Measurements from ENCODE around the gene GGCT. TPM values are rescaled to one million over a fixed set of nuclear protein-coding genes. Genes with fewer than 3 reads are reported as not detected.

GGCT gene
- total RNA-seq, result 10 to 100 TPM; 14.7 to 54.0 TPM

- intact Hi-C loops (cut with DNase I), result loop anchor here (1.0 kb wide), 1 partner anchor 26 kb away; the partner anchor contains the start of gene NOD1
- no peaks in the 10 kb centered on the region for H3K27me3 ChIP-seq (replicated peaks; ENCODE audit: insufficient read depth)
- peak; percentile 100 for DNase-seq (ENCODE audit: low spot score)
- peak; percentile 66 for TF ChIP-seq POLR2A (IDR thresholded peaks at IDR 0.05)
- TF ChIP-seq CTCF (IDR thresholded peaks at IDR 0.05), result no peak
- TF ChIP-seq POLR2AphosphoS5 (IDR thresholded peaks at IDR 0.05), result peak; percentile 92
- H3K4me3 ChIP-seq, result peak within 1 kb of the TSS; percentile 73 to 85
- H3K4me1 ChIP-seq (replicated peaks), result peaks cover 3% of the 10 kb centered on the region
- H3K27ac ChIP-seq, result peak within 1 kb of the TSS; percentile 85
- H3K9me3 ChIP-seq, result no peaks in the 10 kb centered on the region
- 0% methylated on average over 64 of the region's 64 CpGs for WGBS
- H3K36me3 ChIP-seq, result no peaks in the 10 kb centered on the region
Measured at GRCh38 chr7:30504301-30505173, at the start of gene GGCT. Gene GGCT (minus strand): TSS chr7:30504829. CDS start chr7:30504709, 120 bp downstream.

GRCh38 chr7:30553546-30553945, 48.9 kb upstream of the GGCT start:
- 85% methylated on average over 3 of the region's 3 CpGs for WGBS
- intact Hi-C loops (cut with DNase I), result no loop called here
- Histone ChIP-seq H3K27me3 (replicated peaks; ENCODE audit: insufficient read depth) (no peaks in the 10 kb centered on the region), H3K4me3 (no peak overlapping the region), H3K36me3 (no peaks in the 10 kb centered on the region), H3K9me3 (no peaks in the 10 kb centered on the region), H3K4me1 (replicated peaks) (no peaks in the 10 kb centered on the region), H3K27ac (no peak overlapping the region)
- TF ChIP-seq POLR2A (IDR thresholded peaks at IDR 0.05) (no peak), CTCF (IDR thresholded peaks at IDR 0.05) (no peak), POLR2AphosphoS5 (IDR thresholded peaks at IDR 0.05) (no peak)
- no peak for DNase-seq (ENCODE audit: low spot score)

- H3K27me3 ChIP-seq (replicated peaks; ENCODE audit: insufficient read depth), result no peaks in the 10 kb centered on the region
- H3K36me3 ChIP-seq, result no peaks in the 10 kb centered on the region
- no peaks in the 10 kb centered on the region for H3K4me1 ChIP-seq (replicated peaks)
- H3K27ac ChIP-seq, result no peak overlapping the region
- TF ChIP-seq CTCF (IDR thresholded peaks at IDR 0.05) (no peak), POLR2AphosphoS5 (IDR thresholded peaks at IDR 0.05) (no peak), POLR2A (IDR thresholded peaks at IDR 0.05) (no peak)
- H3K4me3 ChIP-seq, result no peak overlapping the region
- H3K9me3 ChIP-seq, result no peaks in the 10 kb centered on the region
- intact Hi-C loops (cut with DNase I), result no loop called here
- no peak for DNase-seq (ENCODE audit: low spot score)
Measured at GRCh38 chr7:30553141-30553540, 48.5 kb upstream of the GGCT start.

GRCh38 chr7:30552330-30552729, 47.7 kb upstream of the GGCT start:
- no peaks in the 10 kb centered on the region for H3K9me3 ChIP-seq
- H3K4me3 ChIP-seq, result no peak overlapping the region
- no peak overlapping the region for H3K27ac ChIP-seq
- H3K27me3 ChIP-seq (replicated peaks; ENCODE audit: insufficient read depth), result no peaks in the 10 kb centered on the region
- intact Hi-C loops (cut with DNase I), result no loop called here
- WGBS, result 70% methylated on average over 1 of the region's 1 CpG
- H3K36me3 ChIP-seq, result no peaks in the 10 kb centered on the region
- H3K4me1 ChIP-seq (replicated peaks), result no peaks in the 10 kb centered on the region
- DNase-seq (ENCODE audit: low spot score), result no peak
- TF ChIP-seq CTCF (IDR thresholded peaks at IDR 0.05), result no peak
- TF ChIP-seq POLR2A (IDR thresholded peaks at IDR 0.05), result no peak
- no peak for TF ChIP-seq POLR2AphosphoS5 (IDR thresholded peaks at IDR 0.05)
